Fibroblast of lung (primary cell): ENCODE measurements around the gene HS3ST3A1.

ENCODE experiments used
- EZH2 ChIP-seq: IDR thresholded peaks from 2 replicates; pipeline ENCODE4 v1.5.1; 2012; ENCODE audit warnings: low read length, control low read depth, mild to moderate bottlenecking; ENCODE audit errors: missing control alignments
- TF ChIP-seq, protein P1 (sequence below), 2 donors: IDR thresholded peaks in 1 of 2; conservative IDR thresholded peaks in 1 of 2; 1 replicate in 1 of 2; 2 replicates in 1 of 2; pipeline ENCODE4 v1.5.1; 2011 to 2012; ENCODE audit warnings: low read length in 2 of 2, control low read depth in 1 of 2, inconsistent platforms in 1 of 2, low read depth in 1 of 2, mild to moderate bottlenecking in 1 of 2

DNA sequence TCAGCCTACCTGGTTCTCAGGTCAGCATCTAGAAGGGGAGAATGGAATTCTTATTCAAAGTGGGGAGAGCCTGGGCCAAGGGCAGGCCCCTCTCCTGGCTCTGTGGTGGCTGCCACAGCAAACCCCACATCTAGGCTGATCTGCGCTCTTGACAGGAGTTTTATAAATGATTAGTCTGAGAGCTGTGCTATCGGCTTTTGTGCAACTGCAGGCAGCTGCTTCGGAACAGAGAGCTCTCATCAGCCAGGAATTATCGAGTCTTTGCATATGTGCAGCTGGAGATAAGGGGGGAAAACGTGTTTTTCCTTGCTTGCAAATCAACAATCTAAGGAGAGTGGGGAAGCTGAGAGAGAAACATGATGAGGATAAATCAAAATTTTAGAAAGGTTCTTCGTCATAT, 91.7 kb downstream of the HS3ST3A1 start:
- TF ChIP-seq, protein P1, sequence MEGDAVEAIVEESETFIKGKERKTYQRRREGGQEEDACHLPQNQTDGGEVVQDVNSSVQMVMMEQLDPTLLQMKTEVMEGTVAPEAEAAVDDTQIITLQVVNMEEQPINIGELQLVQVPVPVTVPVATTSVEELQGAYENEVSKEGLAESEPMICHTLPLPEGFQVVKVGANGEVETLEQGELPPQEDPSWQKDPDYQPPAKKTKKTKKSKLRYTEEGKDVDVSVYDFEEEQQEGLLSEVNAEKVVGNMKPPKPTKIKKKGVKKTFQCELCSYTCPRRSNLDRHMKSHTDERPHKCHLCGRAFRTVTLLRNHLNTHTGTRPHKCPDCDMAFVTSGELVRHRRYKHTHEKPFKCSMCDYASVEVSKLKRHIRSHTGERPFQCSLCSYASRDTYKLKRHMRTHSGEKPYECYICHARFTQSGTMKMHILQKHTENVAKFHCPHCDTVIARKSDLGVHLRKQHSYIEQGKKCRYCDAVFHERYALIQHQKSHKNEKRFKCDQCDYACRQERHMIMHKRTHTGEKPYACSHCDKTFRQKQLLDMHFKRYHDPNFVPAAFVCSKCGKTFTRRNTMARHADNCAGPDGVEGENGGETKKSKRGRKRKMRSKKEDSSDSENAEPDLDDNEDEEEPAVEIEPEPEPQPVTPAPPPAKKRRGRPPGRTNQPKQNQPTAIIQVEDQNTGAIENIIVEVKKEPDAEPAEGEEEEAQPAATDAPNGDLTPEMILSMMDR (conservative IDR thresholded peaks at IDR 0.05 in 1 of 2, IDR thresholded peaks at IDR 0.05 in 1 of 2; ENCODE audit: low read depth in 1 of 2, low read length in 2 of 2) = no peak
- TF ChIP-seq EZH2 = no peak
